ENCODE measurements around the gene CMKLR1. TPM values are rescaled to one million over a fixed set of nuclear protein-coding genes. Genes with fewer than 3 reads are reported as not detected.

The CMKLR1 gene
- total and polyA plus RNA-seq, 10 of the 15 experiments (the other 5 are each of a cell fraction or from before 2014, with no cell fraction given) = 13.8 to 52.3 (median 26.2) TPM

- H3K9me3 ChIP-seq (replicated peaks; ENCODE audit: control insufficient read depth, insufficient read depth, low read length) = no peaks in the 10 kb centered on the region; the same call in 2 of the 3 replicates
- intact Hi-C loops (cut with micrococcal nuclease; ENCODE audit: unreplicated experiment) = no loop called here
- ChIA-PET SMC1A (ENCODE audit: uncharacterized antibody, unreplicated experiment) (no interaction called here), POLR2A (no interaction called here), CTCF (no interaction called here), RAD21 (ENCODE audit: unreplicated experiment) (no interaction called here)
- FAIRE-seq = no peak
- H4K20me1 ChIP-seq (ENCODE audit: control insufficient read depth, insufficient read depth) = no peaks in the 10 kb centered on the region
- no peak overlapping the region for H3K4me3 ChIP-seq
- no peaks in the 10 kb centered on the region for H3K36me3 ChIP-seq (ENCODE audit: control insufficient read depth in 2 of 2, insufficient read depth in 2 of 2, low read length in 1 of 2)
- ATAC-seq = no peak
- no peak overlapping the region for H3K4me2 ChIP-seq (ENCODE audit: control insufficient read depth, insufficient read depth)
- no peak overlapping the region for H3K27ac ChIP-seq (ENCODE audit: control insufficient read depth, insufficient read depth)
- no peaks in the 10 kb centered on the region for H3K79me2 ChIP-seq (ENCODE audit: control insufficient read depth, insufficient read depth, low read length)
- peaks cover 5% of the 10 kb centered on the region; the same call in 1 of the 2 replicates for H3K4me1 ChIP-seq (ENCODE audit: control insufficient read depth, insufficient read depth, low read length)
- no peak overlapping the region for H2AFZ ChIP-seq (ENCODE audit: control insufficient read depth, low read depth, low read length)
- DNase-seq (ENCODE audit: low read depth, low spot score) = no peak
- BruUV-seq (replicated peaks) = no TSS peak
- in situ Hi-C loops (cut with MboI) = no loop called here
- 31% methylated on average over 6 of the region's 6 CpGs for WGBS (ENCODE audit: insufficient coverage, insufficient replicate concordance, low lambda C conversion rate, missing lambda C conversion rate)
- H3K27me3 ChIP-seq (replicated peaks in 1 of 2; ENCODE audit: control insufficient read depth in 2 of 2, insufficient read depth in 2 of 2, low read length in 1 of 2) = peaks cover 0 to 4% of the 10 kb centered on the region in 2 experiments; a peak in 1 of 4 replicates
- H3K9ac ChIP-seq (ENCODE audit: control insufficient read depth, insufficient read depth, low read length) = no peak overlapping the region
- TF ChIP-seq MLLT1 (IDR thresholded peaks at IDR 0.05) = no peak
- no peak for TF ChIP-seq POLR2AphosphoS2 (IDR thresholded peaks at IDR 0.05; ENCODE audit: low read depth, low read length)
- TF ChIP-seq SMARCA5 (IDR thresholded peaks at IDR 0.05) = no peak
- TF ChIP-seq, protein P1, sequence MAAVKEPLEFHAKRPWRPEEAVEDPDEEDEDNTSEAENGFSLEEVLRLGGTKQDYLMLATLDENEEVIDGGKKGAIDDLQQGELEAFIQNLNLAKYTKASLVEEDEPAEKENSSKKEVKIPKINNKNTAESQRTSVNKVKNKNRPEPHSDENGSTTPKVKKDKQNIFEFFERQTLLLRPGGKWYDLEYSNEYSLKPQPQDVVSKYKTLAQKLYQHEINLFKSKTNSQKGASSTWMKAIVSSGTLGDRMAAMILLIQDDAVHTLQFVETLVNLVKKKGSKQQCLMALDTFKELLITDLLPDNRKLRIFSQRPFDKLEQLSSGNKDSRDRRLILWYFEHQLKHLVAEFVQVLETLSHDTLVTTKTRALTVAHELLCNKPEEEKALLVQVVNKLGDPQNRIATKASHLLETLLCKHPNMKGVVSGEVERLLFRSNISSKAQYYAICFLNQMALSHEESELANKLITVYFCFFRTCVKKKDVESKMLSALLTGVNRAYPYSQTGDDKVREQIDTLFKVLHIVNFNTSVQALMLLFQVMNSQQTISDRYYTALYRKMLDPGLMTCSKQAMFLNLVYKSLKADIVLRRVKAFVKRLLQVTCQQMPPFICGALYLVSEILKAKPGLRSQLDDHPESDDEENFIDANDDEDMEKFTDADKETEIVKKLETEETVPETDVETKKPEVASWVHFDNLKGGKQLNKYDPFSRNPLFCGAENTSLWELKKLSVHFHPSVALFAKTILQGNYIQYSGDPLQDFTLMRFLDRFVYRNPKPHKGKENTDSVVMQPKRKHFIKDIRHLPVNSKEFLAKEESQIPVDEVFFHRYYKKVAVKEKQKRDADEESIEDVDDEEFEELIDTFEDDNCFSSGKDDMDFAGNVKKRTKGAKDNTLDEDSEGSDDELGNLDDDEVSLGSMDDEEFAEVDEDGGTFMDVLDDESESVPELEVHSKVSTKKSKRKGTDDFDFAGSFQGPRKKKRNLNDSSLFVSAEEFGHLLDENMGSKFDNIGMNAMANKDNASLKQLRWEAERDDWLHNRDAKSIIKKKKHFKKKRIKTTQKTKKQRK (IDR thresholded peaks at IDR 0.05; ENCODE audit: low read depth, low read length) = no peak
- TF ChIP-seq HDGF (IDR thresholded peaks at IDR 0.05) = no peak
- TF ChIP-seq CHD2 (IDR thresholded peaks at IDR 0.05; ENCODE audit: borderline replicate concordance, low read depth, low read length) = no peak
- TF ChIP-seq EGR1 (IDR thresholded peaks at IDR 0.05; ENCODE audit: borderline replicate concordance in 1 of 2, low read depth in 2 of 2, low read length in 2 of 2) = no peak
- no peak for TF ChIP-seq NRF1 (conservative IDR thresholded peaks at IDR 0.05; ENCODE audit: low read depth, low read length)
- TF ChIP-seq, protein P2, sequence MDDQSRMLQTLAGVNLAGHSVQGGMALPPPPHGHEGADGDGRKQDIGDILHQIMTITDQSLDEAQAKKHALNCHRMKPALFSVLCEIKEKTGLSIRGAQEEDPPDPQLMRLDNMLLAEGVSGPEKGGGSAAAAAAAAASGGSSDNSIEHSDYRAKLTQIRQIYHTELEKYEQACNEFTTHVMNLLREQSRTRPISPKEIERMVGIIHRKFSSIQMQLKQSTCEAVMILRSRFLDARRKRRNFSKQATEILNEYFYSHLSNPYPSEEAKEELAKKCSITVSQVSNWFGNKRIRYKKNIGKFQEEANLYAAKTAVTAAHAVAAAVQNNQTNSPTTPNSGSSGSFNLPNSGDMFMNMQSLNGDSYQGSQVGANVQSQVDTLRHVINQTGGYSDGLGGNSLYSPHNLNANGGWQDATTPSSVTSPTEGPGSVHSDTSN (IDR thresholded peaks at IDR 0.05; ENCODE audit: insufficient replicate concordance, low read depth, low read length) = no peak
- no peak for TF ChIP-seq WRNIP1 (IDR thresholded peaks at IDR 0.05; ENCODE audit: borderline replicate concordance, low read depth, low read length)
- no peak for TF ChIP-seq RCOR1 (conservative IDR thresholded peaks at IDR 0.05; ENCODE audit: low read depth, low read length)
- TF ChIP-seq RAD51 (IDR thresholded peaks at IDR 0.05) = no peak
- no peak for TF ChIP-seq CBX5 (IDR thresholded peaks at IDR 0.05; ENCODE audit: low read depth)
- TF ChIP-seq, protein P3, sequence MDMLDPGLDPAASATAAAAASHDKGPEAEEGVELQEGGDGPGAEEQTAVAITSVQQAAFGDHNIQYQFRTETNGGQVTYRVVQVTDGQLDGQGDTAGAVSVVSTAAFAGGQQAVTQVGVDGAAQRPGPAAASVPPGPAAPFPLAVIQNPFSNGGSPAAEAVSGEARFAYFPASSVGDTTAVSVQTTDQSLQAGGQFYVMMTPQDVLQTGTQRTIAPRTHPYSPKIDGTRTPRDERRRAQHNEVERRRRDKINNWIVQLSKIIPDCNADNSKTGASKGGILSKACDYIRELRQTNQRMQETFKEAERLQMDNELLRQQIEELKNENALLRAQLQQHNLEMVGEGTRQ (IDR thresholded peaks at IDR 0.05; ENCODE audit: borderline replicate concordance, low read depth, low read length) = no peak
Observed at GRCh38 chr12:108271951-108272872, 66.9 kb downstream of the CMKLR1 start.
